Nephron progenitor cell (in vitro differentiated cells): ENCODE results near the gene GHDC.

Experiments
- DNase-seq: peaks from one replicate; pipeline ENCODE4 v3.0.0; 2021
- H3K27ac Mint-ChIP-seq: 2 replicates; pipeline ENCODE4 v1.8.0; 2021; ENCODE audit warnings: mild to moderate bottlenecking, moderate library complexity, mixed read lengths
- H3K27me3 Mint-ChIP-seq: 2 replicates; pipeline ENCODE4 v1.8.0; 2021; ENCODE audit warnings: mild to moderate bottlenecking, low read depth, mixed read lengths; ENCODE audit not compliant: poor library complexity
- H3K36me3 Mint-ChIP-seq: 2 replicates; pipeline ENCODE4 v1.8.0; 2021; ENCODE audit warnings: low read depth, mixed read lengths
- H3K4me1 Mint-ChIP-seq: 2 replicates; pipeline ENCODE4 v1.8.0; 2021; ENCODE audit warnings: mixed read lengths
- H3K4me3 Mint-ChIP-seq: 2 replicates; pipeline ENCODE4 v1.8.0; 2021; ENCODE audit warnings: mild to moderate bottlenecking, moderate library complexity, mixed read lengths
- H3K9me3 Mint-ChIP-seq: 2 replicates; pipeline ENCODE4 v1.8.0; 2021; ENCODE audit warnings: mild to moderate bottlenecking, moderate library complexity, mixed read lengths
- TF ChIP-seq, protein P1 (sequence below): fragments of 200-600 bp; sonication (generic); IDR thresholded peaks from 2 replicates; pipeline ENCODE4 v1.5.0; 2021; ENCODE audit warnings: antibody characterized with exemption

The GHDC gene

DNA sequence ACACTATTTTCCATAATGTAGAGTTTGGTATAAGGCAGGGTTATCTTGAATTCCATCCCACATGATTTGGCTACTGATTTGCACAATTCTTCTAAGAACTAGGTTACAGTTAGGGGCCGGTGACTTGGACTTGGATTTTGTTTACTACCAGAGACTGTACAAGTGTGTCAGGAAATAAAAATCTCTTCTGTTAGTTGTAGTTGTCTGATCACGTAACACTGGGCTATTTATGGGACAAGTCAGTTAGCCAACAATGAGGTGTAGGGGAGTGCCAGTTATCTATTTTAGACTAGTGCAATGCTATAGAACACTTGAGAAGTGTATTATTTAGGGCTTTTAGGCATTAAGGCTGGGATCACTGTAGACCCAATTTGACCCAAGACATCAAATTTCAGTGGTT, 39.7 kb upstream of the GHDC start:
- DNase-seq: no peak
- H3K27me3 Mint-ChIP-seq: peaks cover 4% of the 10 kb centered on the region
- no peak overlapping the region for H3K27ac Mint-ChIP-seq
- TF ChIP-seq, protein P1, sequence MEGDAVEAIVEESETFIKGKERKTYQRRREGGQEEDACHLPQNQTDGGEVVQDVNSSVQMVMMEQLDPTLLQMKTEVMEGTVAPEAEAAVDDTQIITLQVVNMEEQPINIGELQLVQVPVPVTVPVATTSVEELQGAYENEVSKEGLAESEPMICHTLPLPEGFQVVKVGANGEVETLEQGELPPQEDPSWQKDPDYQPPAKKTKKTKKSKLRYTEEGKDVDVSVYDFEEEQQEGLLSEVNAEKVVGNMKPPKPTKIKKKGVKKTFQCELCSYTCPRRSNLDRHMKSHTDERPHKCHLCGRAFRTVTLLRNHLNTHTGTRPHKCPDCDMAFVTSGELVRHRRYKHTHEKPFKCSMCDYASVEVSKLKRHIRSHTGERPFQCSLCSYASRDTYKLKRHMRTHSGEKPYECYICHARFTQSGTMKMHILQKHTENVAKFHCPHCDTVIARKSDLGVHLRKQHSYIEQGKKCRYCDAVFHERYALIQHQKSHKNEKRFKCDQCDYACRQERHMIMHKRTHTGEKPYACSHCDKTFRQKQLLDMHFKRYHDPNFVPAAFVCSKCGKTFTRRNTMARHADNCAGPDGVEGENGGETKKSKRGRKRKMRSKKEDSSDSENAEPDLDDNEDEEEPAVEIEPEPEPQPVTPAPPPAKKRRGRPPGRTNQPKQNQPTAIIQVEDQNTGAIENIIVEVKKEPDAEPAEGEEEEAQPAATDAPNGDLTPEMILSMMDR: no peak
- H3K36me3 Mint-ChIP-seq: peaks cover 7% of the 10 kb centered on the region
- no peak overlapping the region for H3K4me3 Mint-ChIP-seq
- H3K9me3 Mint-ChIP-seq: no peaks in the 10 kb centered on the region
- peaks cover 12% of the 10 kb centered on the region for H3K4me1 Mint-ChIP-seq

DNA sequence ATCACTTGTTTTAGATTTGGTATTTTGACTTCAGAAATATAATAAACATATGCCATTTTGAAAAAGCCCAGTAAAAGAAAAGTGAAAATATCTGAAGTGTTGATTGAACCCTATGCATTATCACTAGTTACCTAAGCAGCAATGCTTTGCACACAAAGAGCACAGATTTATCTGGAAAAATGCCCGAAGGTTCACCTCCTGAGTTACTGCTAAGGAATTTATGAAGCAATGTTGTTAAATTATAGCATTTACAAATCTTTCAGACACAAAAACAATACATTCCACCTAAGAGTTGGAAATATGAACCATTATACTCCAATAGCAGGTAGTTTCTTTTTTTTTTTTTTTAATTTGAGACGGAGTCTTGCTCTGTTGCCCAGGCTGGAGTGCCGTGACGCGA, 38.9 kb upstream of the GHDC start:
- DNase-seq: no peak

DNA sequence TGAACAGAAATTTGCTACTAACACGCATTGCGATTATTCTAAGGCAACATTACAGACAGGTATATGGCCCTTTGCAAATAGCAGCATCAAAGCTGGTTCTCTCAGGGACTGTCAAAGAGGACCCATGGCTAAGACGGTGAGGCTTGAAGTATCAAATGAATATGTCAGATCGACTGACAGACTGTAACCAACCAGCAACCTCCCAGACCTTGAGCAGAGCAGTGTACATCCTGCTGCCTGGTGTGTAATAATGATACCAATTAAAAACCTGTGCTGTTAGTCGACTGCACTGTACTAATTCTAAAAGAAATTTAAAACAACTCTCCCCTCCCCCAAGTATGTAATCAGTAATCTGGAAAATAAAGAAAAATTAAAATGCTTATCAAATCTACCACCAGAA, 35.9 kb upstream of the GHDC start:
- TF ChIP-seq, protein P1: no peak
- Mint-ChIP-seq H3K36me3 (peaks cover 19% of the 10 kb centered on the region), H3K9me3 (no peaks in the 10 kb centered on the region), H3K27ac (no peak overlapping the region), H3K4me1 (no peaks in the 10 kb centered on the region), H3K4me3 (no peak overlapping the region), H3K27me3 (no peaks in the 10 kb centered on the region)
- no peak for DNase-seq

More for the DNA sequence above, 38.9 kb upstream of the GHDC start:
- H3K27ac Mint-ChIP-seq: no peak overlapping the region
- H3K4me1 Mint-ChIP-seq: peaks cover 12% of the 10 kb centered on the region
- H3K9me3 Mint-ChIP-seq: no peaks in the 10 kb centered on the region
- TF ChIP-seq, protein P1: no peak
- no peaks in the 10 kb centered on the region for H3K27me3 Mint-ChIP-seq
- H3K36me3 Mint-ChIP-seq: peaks cover 11% of the 10 kb centered on the region
- no peak overlapping the region for H3K4me3 Mint-ChIP-seq

DNA sequence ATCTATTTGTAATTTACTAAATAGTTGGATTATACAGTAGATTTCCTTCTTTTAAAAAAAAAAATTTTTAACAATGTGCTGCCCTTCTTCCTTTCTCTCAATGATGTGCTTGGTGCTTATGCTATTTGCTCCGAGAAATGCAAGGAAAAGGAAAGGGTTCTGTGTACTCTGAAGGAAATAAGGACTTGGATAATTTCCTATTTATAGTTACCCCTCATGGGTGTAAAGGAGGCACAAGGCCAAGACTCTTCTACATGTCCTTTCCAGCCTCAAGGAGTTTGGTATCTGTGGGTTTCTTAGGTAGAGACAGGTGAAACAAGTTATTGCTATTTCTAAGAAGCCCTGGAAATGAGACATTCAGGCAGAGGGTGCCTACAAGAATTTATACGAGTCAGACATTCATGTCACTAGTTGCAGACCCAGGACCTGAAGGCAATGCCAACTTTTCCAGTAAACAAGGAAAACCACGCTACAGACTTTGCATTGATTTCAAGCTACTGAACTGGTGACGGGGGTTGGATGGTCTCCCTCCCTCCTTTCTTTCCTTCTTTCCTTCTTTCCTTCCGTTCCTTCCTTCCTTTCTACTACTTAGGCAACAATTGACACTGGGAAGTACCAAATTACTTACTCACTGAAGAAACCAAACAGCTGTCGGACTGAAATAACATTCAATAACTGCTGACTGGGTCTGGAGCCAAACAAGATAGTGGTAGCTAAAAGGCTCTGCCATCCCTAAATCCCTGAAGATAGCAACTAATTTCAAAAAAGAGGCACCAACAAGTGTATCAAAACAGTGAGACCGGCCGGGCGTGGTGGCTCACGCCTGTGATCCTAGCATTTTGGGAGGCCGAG, 33.8 kb upstream of the GHDC start:
- Mint-ChIP-seq H3K27me3 (no peaks in the 10 kb centered on the region), H3K4me3 (no peak overlapping the region), H3K36me3 (peaks cover 32% of the 10 kb centered on the region), H3K9me3 (no peaks in the 10 kb centered on the region), H3K27ac (peak overlapping the region; percentile 4), H3K4me1 (no peaks in the 10 kb centered on the region)
- no peak for DNase-seq
- TF ChIP-seq, protein P1: no peak

DNA sequence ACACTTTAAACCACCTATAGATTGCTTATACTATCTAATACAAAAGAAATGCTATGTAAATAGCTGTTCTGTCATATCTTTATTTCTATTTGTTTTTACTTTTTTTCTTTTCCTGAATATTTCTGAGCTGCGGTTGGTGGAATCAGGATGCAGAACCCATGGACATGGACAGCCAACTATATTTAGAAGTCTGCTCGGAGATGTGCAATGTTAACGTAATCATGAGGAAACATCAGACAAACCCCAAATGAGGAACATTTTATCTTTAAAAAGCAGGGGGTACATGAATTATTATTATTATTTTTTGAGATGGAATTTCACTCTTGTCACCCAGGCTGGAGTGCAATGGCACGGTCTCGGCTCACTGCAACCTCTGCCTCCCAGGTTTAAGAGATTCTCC, 31.4 kb upstream of the GHDC start:
- no peaks in the 10 kb centered on the region for H3K9me3 Mint-ChIP-seq

More for the DNA sequence above, 31.4 kb upstream of the GHDC start:
- no peak overlapping the region for H3K27ac Mint-ChIP-seq
- no peaks in the 10 kb centered on the region for H3K4me1 Mint-ChIP-seq
- TF ChIP-seq, protein P1: no peak
- H3K4me3 Mint-ChIP-seq: no peak overlapping the region
- no peaks in the 10 kb centered on the region for H3K27me3 Mint-ChIP-seq
- no peak for DNase-seq
- H3K36me3 Mint-ChIP-seq: peaks cover 38% of the 10 kb centered on the region
